NCI-H524 (cell line): ENCODE results near the gene NPIPB9.
"Not testable (repeated sequence)": the region's sequence is repeated elsewhere in the genome, so short reads cannot be mapped to it uniquely, and the experiment has no call there.

Source experiments
- DNase-seq, 2 experiments: peaks; one replicate each; lab custom pipeline; 2025; lab: John Stamatoyannopoulos, UW

The NPIPB9 gene

GRCh38 chr16:28751487-28751886 lies at the start of gene NPIPB9:
Gene NPIPB9, plus strand, starts transcription at chr16:28751787.
- not testable (repeated sequence) for DNase-seq

GRCh38 chr16:28704246-28704645 lies 47.3 kb upstream of the NPIPB9 start:
- DNase-seq = not testable (repeated sequence)

DNA sequence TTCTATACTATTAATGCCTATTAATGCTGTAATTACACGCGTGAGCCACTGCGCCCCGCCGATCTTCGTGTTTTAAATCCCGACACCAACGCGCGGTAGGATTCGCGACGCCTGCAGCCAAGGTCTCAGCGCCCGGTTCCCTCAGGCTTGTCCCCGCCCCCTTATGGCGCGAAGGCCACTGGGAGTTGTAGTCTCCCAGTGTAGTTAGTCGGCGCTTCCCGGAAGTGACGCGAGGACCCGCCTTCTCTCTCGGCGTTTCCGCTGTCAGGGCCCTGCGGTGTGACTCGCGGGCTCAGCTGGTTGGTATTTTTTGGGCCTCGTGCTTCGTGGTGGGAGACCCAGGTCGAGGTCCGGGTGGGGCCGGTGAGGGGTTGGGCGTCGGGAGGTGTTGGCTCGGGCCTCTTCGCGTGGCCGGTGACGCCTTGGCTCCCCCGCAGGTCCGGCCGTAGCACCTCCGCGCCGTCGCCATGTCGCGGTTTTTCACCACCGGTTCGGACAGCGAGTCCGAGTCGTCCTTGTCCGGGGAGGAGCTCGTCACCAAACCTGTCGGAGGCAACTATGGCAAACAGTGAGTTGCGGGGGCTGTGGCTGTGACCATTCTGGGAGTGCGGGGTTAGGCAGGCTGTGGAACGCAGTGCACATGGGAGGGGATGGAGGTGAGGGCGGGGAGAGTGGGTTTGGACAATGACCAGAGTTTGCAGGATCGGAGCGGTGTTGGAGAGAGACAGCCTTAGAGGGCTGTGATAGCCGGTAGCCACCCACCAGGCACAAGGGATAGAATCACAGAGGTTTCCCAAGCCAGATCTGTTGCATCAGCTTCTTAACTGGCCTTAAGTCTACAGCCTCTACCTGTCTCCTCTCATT lies 40.1 kb upstream of the NPIPB9 start, which contains the start of gene EIF3C:
Gene EIF3C (plus strand): TSS at position 245 of the 864 bp plus-strand sequence. CDS start 223 bp downstream, at position 468.
- DNase-seq = not testable (repeated sequence)

DNA sequence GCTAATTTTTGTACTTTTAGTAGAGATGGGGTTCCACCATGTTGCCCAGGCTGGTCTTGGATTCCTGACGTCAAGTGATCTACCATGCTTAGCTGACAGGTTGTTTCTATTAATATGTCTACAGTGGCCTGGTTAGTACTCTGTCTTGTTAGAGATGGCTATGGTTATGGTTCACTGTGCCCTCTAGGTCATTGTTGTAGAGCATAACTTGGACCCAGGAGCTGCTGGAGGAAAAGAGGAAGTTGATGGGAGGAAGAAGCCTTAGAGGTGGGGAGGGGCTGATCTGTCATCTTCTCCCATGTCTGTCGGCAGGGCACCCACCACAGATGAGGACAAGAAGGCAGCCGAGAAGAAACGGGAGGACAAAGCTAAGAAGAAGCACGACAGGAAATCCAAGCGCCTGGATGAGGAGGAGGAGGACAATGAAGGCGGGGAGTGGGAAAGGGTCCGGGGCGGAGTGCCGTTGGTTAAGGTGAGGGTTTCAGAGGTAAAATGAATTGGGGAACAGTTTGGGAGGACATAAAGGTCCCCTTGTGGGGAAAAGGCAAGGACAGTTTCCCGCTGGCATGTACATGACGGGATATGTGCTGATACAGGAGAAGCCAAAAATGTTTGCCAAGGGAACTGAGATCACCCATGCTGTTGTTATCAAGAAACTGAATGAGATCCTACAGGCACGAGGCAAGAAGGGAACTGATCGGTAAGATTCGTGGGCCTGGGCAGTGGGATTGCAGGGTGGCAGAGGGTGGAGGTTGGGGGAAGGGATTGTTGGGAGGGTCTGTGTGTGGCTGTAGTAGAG lies 28.5 kb upstream of the NPIPB9 start:
- not testable (repeated sequence) for DNase-seq

GRCh38 chr16:28731253-28731652 lies 20.3 kb upstream of the NPIPB9 start:
- not testable (repeated sequence) for DNase-seq

GRCh38 chr16:28732455-28733124 lies 19.0 kb upstream of the NPIPB9 start:
- not testable (repeated sequence) for DNase-seq

DNA sequence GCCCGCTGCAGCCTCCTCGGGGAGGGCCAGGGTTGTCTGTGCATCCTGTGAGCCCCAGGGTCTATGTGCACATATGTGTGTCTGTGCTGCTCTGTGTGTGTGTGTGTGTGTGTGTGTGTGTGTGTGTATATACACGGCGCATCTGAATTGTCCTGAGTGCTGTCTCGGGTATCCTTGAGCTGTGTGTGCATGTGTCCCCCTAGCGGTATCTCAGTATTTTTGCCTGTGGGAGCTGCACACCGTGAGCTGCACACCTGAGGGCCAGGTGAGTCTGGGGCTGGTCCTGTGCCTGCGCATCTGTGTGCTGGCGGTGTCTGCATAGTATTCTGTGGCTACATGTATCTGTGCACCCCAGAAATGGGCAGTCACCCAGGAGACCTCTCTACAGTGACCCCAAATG lies 11.8 kb upstream of the NPIPB9 start:
- not testable (repeated sequence) for DNase-seq

DNA sequence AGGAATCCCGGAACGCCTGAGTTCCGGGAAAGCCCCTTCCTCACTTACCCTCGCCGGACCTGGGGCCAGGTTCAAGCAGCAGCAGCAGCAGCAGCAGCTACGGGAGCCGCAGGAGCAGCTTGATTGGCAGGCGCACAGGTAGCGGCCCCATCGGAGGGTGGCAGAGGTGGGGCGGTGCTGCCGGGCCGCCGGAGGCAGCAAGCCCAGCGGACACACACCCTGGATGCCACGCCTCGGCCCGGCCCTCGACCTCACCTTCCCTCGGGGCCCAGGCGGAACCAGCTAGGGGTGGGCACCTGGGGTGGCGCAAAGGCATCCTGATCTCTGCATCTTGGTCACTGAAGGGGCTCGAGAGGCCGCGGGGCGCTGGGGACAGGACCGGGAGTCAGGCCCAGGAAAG lies 11.0 kb upstream of the NPIPB9 start:
- not testable (repeated sequence) for DNase-seq

GRCh38 chr16:28741295-28741694 lies 10.3 kb upstream of the NPIPB9 start:
- not testable (repeated sequence) for DNase-seq

DNA sequence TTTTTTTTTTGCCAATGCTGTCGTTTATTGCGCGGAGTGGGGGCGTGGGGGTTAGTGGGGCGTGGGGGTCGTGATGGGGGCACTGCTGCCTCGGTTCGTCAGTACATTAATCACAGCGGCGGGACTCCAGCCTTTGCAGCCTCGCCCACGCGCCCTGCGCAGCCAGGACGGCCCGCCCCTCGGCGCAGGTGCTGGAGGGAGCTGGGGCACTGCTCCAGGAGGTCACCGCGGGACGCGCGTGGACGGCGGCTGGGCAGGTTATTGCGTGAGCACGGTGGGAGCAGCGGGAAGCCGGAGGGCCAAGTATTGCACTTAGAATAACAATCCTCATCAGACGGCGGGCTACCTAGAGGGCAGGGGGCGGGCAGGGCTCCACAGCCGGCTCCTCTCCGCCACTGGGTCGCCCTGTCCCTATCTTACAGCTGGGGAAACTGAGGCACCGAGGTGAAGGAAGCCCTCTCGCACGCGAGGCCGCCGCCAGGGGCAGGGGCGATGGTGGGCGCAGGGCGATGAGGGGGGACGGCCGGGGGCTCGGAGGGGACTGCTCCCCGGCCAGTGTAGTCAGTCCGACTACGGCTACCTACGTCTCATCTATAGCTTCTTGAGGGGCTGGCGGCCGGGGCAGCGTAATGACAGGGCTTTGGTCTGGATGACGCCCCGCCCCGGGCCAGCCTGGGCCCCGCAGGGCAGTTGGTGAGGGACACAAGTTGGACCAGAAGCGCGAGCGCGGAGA lies 4.8 kb upstream of the NPIPB9 start:
- not testable (repeated sequence) for DNase-seq

DNA sequence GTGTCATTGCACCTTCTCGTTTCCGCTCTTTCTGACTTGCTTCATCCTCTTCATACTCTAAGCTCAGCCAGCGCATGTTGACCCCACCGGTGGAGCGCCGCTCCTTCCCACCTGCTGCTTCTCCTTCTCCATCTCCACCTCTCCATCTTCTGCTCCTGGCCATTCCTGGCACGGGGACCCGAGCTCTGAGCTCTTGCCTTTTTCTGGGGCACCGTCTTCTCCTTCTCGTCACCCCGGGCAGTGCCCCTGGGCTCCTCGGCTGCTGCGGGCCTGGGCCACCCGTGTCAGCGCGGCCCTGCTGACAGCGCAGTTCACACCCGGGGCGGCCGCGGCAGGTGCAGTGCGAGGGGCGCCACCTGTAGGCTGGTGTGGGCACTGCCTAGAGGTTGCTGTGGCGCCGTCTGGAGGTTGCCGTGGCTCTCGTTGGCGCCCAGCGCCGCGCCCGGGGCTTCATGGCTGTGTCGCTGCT lies 1.6 kb upstream of the NPIPB9 start:
- DNase-seq = not testable (repeated sequence)

DNA sequence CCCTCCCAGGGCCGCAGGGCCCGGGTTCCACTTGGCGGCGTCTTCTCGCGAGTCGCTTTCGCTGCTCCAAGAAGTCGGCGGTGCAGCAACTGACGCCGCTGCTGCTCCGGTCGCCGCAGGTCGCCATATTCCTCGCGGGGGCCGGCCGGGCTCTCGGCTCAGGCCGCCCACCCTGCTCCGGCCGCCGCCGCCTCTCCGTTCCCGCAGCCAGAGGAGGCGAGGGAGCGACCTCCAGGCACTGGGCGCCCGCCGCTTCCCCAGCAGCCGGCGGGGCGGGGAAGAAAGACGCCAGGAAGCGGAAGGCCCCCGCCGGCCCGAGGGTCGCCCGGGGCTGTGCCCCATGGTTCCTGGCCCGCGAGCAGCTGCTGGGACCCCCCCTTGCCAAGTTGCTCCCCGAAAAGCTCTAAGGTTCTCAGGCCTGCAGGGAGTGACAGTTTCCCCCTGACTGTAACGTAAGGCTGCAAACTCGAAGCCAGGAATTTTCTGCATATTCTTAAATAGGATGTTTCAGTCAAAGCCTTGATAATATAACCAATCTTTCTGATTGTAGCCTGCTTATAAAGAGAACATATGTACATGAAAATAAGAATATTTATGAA lies 1.0 kb upstream of the NPIPB9 start:
- not testable (repeated sequence) for DNase-seq

GRCh38 chr16:28781697-28782096 lies 30.1 kb downstream of the NPIPB9 start:
- DNase-seq = not testable (repeated sequence)

DNA sequence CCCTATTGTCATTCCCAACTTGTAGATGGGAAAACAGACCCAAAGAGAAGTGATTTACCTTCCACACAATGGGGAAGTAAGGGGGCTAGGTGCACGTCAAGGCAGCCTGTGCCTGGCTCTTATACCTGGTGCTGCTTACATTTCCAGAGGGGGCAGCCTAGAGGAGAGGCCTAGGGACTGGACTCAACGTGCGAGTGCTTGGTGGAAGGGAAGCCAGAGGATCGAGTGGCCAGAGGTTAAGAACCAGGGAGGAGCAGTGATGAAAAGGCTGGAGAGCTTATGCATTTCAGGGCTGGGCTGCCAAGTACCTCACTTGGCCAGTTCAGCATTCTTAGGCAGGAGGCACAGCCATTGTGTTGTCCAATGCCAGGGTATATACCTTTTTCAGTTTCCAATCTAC lies 30.8 kb downstream of the NPIPB9 start:
- DNase-seq = not testable (repeated sequence)

DNA sequence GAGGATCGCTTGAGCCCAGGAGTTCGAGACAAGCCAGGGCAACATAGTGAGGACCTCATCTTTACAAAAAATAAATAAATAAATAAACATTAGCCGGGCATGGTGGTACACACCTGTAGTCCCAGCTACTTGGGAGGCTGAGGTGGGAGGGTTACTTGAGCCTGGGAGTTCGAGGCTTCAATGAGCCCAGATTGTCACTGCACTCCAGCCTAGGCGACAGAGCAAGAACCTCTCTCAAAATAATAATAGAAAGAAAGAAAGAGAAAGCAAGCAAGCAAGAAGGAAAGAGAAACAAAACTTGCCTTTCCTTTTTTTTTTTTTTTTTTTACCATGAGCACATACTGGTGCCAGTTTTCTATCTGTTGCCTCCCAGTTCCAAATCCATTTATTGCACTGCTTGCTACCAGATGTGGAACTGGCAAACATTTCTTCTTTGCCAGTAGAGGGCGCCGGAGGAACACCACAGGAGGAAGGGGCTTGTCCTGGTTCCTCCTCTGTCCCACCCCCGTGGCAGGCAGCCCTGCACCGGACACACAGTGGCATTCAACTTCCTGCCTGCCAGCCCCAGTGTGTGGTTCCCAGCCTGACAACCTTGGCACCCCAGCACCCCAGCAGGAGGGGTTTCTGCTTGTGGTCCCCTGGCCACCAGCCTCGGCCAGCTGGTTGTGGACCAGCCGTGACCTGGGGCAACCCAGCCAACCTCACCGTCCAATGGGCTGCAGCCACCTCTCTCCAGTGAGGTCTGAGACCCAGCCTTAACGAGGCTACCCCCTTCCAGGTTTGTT lies 50.8 kb downstream of the NPIPB9 start:
- DNase-seq = peak; percentile 43 to 74

DNA sequence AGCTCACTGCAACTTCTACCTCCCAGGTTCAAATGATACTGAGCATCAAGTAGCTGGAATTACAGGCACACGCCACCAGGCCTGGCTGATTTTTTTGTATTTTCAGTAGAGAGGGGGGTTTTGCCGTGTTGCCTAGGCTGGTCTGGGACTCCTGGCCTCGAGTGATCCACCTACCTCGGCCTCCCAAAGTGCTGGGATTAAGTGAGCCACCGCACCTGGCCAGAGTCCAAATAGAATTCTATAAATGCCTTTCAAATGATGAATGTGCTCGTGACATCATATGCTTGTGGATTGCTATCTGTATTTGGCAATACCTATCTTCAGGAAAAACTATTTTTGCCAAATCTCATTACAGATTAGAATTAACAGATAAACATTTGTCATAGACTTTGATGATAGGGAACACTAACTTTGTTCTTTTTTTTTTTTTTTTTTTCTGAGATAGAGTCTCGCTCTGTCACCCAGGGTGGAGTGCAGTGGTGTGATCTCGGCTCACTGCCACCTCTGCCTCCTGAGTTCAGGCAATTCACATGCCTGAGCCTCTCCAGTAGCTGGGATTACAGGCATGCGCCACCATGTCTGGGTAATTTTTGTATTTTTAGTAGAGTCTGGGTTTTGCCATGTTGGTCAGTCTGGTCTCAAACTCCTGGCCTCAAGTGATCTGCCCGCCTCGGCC lies 56.0 kb downstream of the NPIPB9 start:
- DNase-seq = not testable (repeated sequence)

DNA sequence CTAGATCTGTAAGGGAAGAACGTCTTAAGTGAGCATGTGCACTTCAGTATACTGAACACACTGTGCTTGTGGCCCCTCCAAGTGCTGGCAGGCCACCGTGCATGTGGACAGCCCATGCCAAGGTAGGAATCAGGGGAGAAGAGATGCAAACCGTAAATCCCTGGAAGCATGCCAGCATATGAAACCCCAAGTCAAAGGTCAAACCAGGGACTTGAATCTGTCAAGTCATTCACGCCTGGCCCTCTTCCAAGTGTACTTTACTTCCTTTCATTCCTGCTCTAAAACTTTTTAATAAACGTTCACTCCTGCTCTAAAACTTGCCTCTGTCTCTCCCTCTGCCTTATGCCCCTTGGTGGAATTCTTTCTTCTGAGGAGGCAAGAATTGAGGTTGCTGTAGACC lies 68.4 kb downstream of the NPIPB9 start:
- DNase-seq = no peak

DNA sequence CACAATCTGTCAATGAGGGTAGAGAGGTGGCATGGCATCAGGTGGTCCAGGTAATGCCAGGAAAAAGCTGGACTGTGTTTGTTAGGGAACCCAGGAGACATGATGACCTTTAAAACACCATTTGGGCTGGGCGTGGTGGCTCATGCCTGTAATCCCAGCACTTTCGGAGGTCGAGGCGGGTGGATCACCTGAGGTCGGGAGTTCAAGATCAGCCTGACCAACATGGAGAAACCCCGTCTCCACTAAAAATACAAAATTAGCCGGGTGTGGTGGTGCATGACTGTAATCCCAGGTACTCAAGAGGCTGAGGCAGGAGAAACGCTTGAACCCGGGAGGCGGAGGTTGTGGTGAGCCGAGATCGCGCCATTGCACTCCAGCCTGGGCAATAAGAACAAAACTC lies 69.0 kb downstream of the NPIPB9 start:
- DNase-seq = not testable (repeated sequence)

DNA sequence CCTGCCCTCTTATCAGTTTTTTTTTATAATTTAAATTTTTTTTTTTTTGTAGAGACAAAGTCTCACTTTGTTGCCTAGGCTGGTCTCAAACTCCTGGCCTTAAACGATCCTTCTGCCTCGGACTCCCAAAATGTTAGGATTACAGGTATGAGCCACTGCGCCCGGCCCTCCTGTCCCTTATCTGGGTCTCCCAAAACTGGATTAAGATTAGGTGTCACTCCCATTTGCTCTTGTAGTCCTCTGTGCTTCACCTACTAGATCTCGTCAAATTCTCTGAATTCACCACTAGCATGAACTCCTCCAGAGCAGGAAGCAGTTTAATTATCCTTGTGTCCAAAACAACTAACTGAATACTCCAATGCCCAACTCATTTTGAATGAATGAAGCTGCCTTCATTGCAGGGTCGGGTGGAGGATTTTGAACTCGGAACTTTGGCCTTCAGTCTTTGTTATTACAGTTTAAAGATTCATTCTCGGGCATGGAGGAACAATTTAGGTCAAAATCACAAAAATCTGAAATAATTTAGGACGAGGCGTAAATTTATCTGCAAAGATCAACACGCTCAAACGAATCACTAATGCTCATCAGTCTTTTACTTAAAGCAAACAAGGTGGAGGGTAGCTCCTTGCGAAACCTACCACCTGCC lies 70.4 kb downstream of the NPIPB9 start:
- DNase-seq = no peak
